Measurements from ENCODE around the gene CLIC5.

The CLIC5 gene

GRCh38 chr6:46015119-46015968 is at the start of gene CLIC5:
TSS of gene CLIC5 (minus strand) at chr6:46015860. CDS start at chr6:46015542, 318 bp downstream.
- DNase-seq, result no peak

- no peak for DNase-seq
These were observed 47.3 kb upstream of the CLIC5 start for GRCh38 chr6:46062991-46063390.

GRCh38 chr6:46062312-46062711 is 46.7 kb upstream of the CLIC5 start:
- DNase-seq, result no peak

GRCh38 chr6:46061497-46061896 is 45.8 kb upstream of the CLIC5 start:
- no peak for DNase-seq

GRCh38 chr6:46059608-46060007 is 43.9 kb upstream of the CLIC5 start:
- no peak for DNase-seq

- DNase-seq, result no peak
These were observed 43.3 kb upstream of the CLIC5 start for GRCh38 chr6:46058951-46059350.

GRCh38 chr6:46057792-46058191 is 42.1 kb upstream of the CLIC5 start:
- DNase-seq, result no peak

GRCh38 chr6:46056906-46057529 is 41.4 kb upstream of the CLIC5 start:
- peak; percentile 6 for DNase-seq

- DNase-seq, result no peak
These were observed 38.9 kb upstream of the CLIC5 start for GRCh38 chr6:46054516-46054915.

GRCh38 chr6:46053039-46053933 is 37.6 kb upstream of the CLIC5 start:
- no peak for DNase-seq

- no peak for DNase-seq
These were observed 36.8 kb upstream of the CLIC5 start for GRCh38 chr6:46052479-46052878.

- peak; percentile 34 for DNase-seq
These were observed 36.3 kb upstream of the CLIC5 start for GRCh38 chr6:46051962-46052361.

GRCh38 chr6:46050845-46051405 is 35.3 kb upstream of the CLIC5 start:
- DNase-seq, result no peak

GRCh38 chr6:46048646-46049297 is 33.1 kb upstream of the CLIC5 start:
- DNase-seq, result no peak

- no peak for DNase-seq
These were observed 31.0 kb upstream of the CLIC5 start for GRCh38 chr6:46046558-46047174.

GRCh38 chr6:46044881-46045617 is 29.4 kb upstream of the CLIC5 start:
- peak; percentile 83 for DNase-seq

GRCh38 chr6:46042355-46042999 is 26.8 kb upstream of the CLIC5 start:
- DNase-seq, result peak; percentile 32

GRCh38 chr6:46040288-46040687 is 24.6 kb upstream of the CLIC5 start:
- DNase-seq, result no peak

- DNase-seq, result no peak
These were observed 24.0 kb upstream of the CLIC5 start for GRCh38 chr6:46039646-46040045.

- no peak for DNase-seq
These were observed 21.3 kb upstream of the CLIC5 start for GRCh38 chr6:46036911-46037310.

- DNase-seq, result no peak
These were observed 19.6 kb upstream of the CLIC5 start for GRCh38 chr6:46035242-46035641.

Data from fibroblast of upper back skin (primary cell).